HepG2 (cell line): ENCODE measurements around the gene RPTN. TPM values are rescaled to one million over a fixed set of nuclear protein-coding genes. Genes with fewer than 3 reads are reported as not detected.

Source experiments
- ATAC-seq: fragments of 200-7000 bp; cut with Tn5 transposase; 3 replicates; pipeline ENCODE4 v1.9.1; 2020; ENCODE audit warnings: mild to moderate bottlenecking, moderate library complexity
- BruUV-seq: library from RNA; stranded (reverse); fragments of 400-500 nt; replicated peaks from 2 replicates; lab custom pipeline; 2021; lab: Mats Ljungman, UMichigan
- CTCF ChIA-PET: fragments of 300-600 bp; formaldehyde crosslinking; extraction: SDS; loops from one replicate; lab custom pipeline; 2021; ENCODE audit warnings: low total read pairs, inconsistent platforms, low intra/inter-chr PET ratio; lab: Yijun Ruan, JAX
- POLR2A ChIA-PET: fragments of 350-600 bp; sonication (Branson Sonifier 250); formaldehyde crosslinking; loops from one replicate; lab custom pipeline; 2020; ENCODE audit warnings: antibody characterized with exemption, inconsistent platforms; lab: Yijun Ruan, JAX
- DNase-seq: peaks from one replicate; pipeline ENCODE4 v3.0.0-alpha.2; 2015; ENCODE audit warnings: low spot score
- FAIRE-seq: peaks from 3 replicates; lab custom pipeline; 2011; peaks lifted over from hg19 to GRCh38; lab: Jason Lieb, UNC
- H2AFZ ChIP-seq: one replicate; pipeline ENCODE4 v1.6.1; 2011; ENCODE audit warnings: low read length, inconsistent platforms
- H3K27ac ChIP-seq: fragments of 300-600 bp; 3 replicates; pipeline ENCODE4 v1.8.0; 2011; ENCODE audit warnings: mixed run types, mild to moderate bottlenecking, mixed read lengths, low read length, inconsistent platforms; ENCODE audit not compliant: insufficient read depth; ENCODE audit errors: extremely low read length
- H3K27me3 ChIP-seq, 2 experiments: fragments of 200-600 bp in 1 of 2; 2 replicates in 1 of 2; 3 replicates in 1 of 2; pipeline versions ENCODE4 v1.6.0 to v1.8.0; 2011; ENCODE audit warnings: low read length in 2 of 2, mild to moderate bottlenecking in 2 of 2, moderate library complexity in 2 of 2, inconsistent platforms in 1 of 2; ENCODE audit not compliant: insufficient read depth in 2 of 2, control insufficient read depth in 1 of 2
- H3K36me3 ChIP-seq, 2 experiments: fragments of 200-600 bp in 1 of 2; replicated peaks in 1 of 2; 2 replicates in 1 of 2; 3 replicates in 1 of 2; pipeline versions ENCODE4 v1.5.1 to v1.8.0; 2011; ENCODE audit warnings: low read length in 2 of 2, inconsistent platforms in 1 of 2; ENCODE audit not compliant: insufficient read depth in 2 of 2, control insufficient read depth in 1 of 2
- H3K4me1 ChIP-seq: 2 replicates; pipeline ENCODE4 v1.5.1; 2012; ENCODE audit warnings: low read length, inconsistent platforms; ENCODE audit not compliant: insufficient read depth
- H3K4me2 ChIP-seq: 2 replicates; pipeline ENCODE4 v1.6.0; 2011; ENCODE audit warnings: low read depth, low read length, inconsistent platforms
- H3K4me3 ChIP-seq, 3 experiments: fragments of 200-600 bp in 1 of 3; sonication (generic), shearing (Covaris generic) in 1 of 3; replicated peaks in 1 of 3; 2 replicates each; pipeline ENCODE4 v1.5.1; 2011 to 2016; ENCODE audit warnings: low read length in 3 of 3, inconsistent platforms in 2 of 3, low read depth in 2 of 3, mild to moderate bottlenecking in 2 of 3, control low read depth in 1 of 3, mixed read lengths in 1 of 3; ENCODE audit not compliant: insufficient read depth in 1 of 3
- H3K79me2 ChIP-seq: one replicate; pipeline ENCODE4 v1.6.1; 2011; ENCODE audit warnings: low read length, inconsistent platforms; ENCODE audit not compliant: insufficient read depth
- H3K9ac ChIP-seq: 2 replicates; pipeline ENCODE4 v1.6.0; 2011; ENCODE audit warnings: mild to moderate bottlenecking, low read depth, low read length, inconsistent platforms; ENCODE audit not compliant: insufficient read depth
- H3K9me3 ChIP-seq: 2 replicates; pipeline ENCODE4 v1.5.1; 2012; ENCODE audit warnings: mild to moderate bottlenecking, low read length
- H4K20me1 ChIP-seq: 2 replicates; pipeline ENCODE4 v1.6.0; 2011; ENCODE audit warnings: inconsistent platforms, mild to moderate bottlenecking, low read length, moderate library complexity; ENCODE audit not compliant: insufficient read depth
- CTCF ChIP-seq: sonication (generic); formaldehyde crosslinking; IDR thresholded peaks from 2 replicates; pipeline ENCODE4 v1.5.0; 2020; ENCODE audit warnings: mild to moderate bottlenecking, missing genetic modification reagents, moderate library complexity
- FOXA1 ChIP-seq, 2 experiments: fragments of 450-650 bp in 1 of 2; sonication (generic) in 1 of 2; formaldehyde crosslinking in 1 of 2; IDR thresholded peaks; 2 replicates each; pipeline versions ENCODE4 v1.4.0 to v1.6.1; 2016 to 2020; ENCODE audit warnings: missing genetic modification reagents in 1 of 2
- FOXA3 ChIP-seq: IDR thresholded peaks from 2 replicates; pipeline ENCODE4 v1.6.1; 2016; ENCODE audit warnings: missing genetic modification reagents, missing compliant biosample characterization
- PHB2 ChIP-seq: fragments of 450-650 bp; IDR thresholded peaks from 2 replicates; pipeline ENCODE4 v1.6.1; 2018; ENCODE audit not compliant: partially characterized antibody
- RAD21 ChIP-seq: fragments of 450-650 bp; formaldehyde crosslinking; IDR thresholded peaks from 2 replicates; pipeline ENCODE4 v1.5.0; 2020; ENCODE audit warnings: mild to moderate bottlenecking
- SMC3 ChIP-seq: IDR thresholded peaks from 2 replicates; pipeline ENCODE4 v1.6.1; 2011; ENCODE audit warnings: low read length, improper control_type of control experiment
- STAG1 ChIP-seq: sonication (generic); formaldehyde crosslinking; IDR thresholded peaks from 2 replicates; pipeline ENCODE4 v1.4.0; 2020; ENCODE audit warnings: missing genetic modification reagents
- XRCC5 ChIP-seq: fragments of 200-400 bp; formaldehyde crosslinking; optimal IDR thresholded peaks from 2 replicates; pipeline ENCODE3; 2017; ENCODE audit warnings: mild to moderate bottlenecking, low read length
- ZBTB37 ChIP-seq: sonication (generic); formaldehyde crosslinking; IDR thresholded peaks from 2 replicates; pipeline ENCODE4 v1.4.0; 2020; ENCODE audit warnings: mild to moderate bottlenecking, missing genetic modification reagents
- WGBS: methylation state at CpG from one replicate; pipeline ENCODE4 v1.1.6; 2017; ENCODE audit warnings: low lambda C conversion rate; 5-methylcytosine and 5-hydroxymethylcytosine counted together
- in situ Hi-C: cut with HindIII; loops from 2 replicates; pipeline ENCODE4 v1.10.0; 2017; ENCODE audit warnings: low pct_unique_long_range_greater_than_20kb; ENCODE audit not compliant: extremely low pct_ligation_motif_present
- intact Hi-C: fragments of 100-400 bp; cut with micrococcal nuclease; formaldehyde crosslinking; loops from one replicate; pipeline ENCODE4 v1.10.0; 2022; ENCODE audit not compliant: unreplicated experiment
- polyA plus RNA-seq, 8 experiments: library from polyadenylated mRNA; depleted of rRNA in 3 of 8; stranded (reverse) in 7 of 8; unstranded in 1 of 8; fragments of >200 nt; fragmentation: Illumina TruSeq in 4 of 8; extraction: Trizol in 4 of 8; gene quantifications; 2 replicates each; pipeline versions ENCODE4 v1.2.1 to v1.2.3, GENCODE V29; 2011 to 2016; ENCODE audit warnings: low read depth in 4 of 8, missing spikeins in 1 of 8, mixed read lengths in 1 of 8; ENCODE audit not compliant: insufficient read depth in 1 of 8
- total RNA-seq, 5 experiments: library from RNA; depleted of rRNA; stranded (reverse); fragments of >200 nt; fragmentation: Illumina TruSeq; extraction: Trizol; gene quantifications; 2 replicates each; pipeline ENCODE4 v1.2.3, GENCODE V29; 2016; ENCODE audit warnings: low read depth in 1 of 5

Gene RPTN
- total and polyA plus RNA-seq, 2 of the 13 experiments (the other 11 are each of a cell fraction or from before 2014, with no cell fraction given): not detected

GRCh38 chr1:152185544-152186391 lies 26.7 kb upstream of the RPTN start:
- CTCF ChIA-PET: interaction anchor here (1.0 to 3.3 kb wide), 4 partner anchors 41 to 274 kb away, joined by 3 to 48 read pairs (median 14); no protein-coding TSS in a partner anchor
- intact Hi-C loops: loop anchor here (1.0 kb wide), 2 partner anchors 43 to 133 kb away; no protein-coding TSS in a partner anchor
- no peak overlapping the region for H3K9ac ChIP-seq
- no peaks in the 10 kb centered on the region; a peak in 1 of 5 replicates for H3K27me3 ChIP-seq
- FAIRE-seq: peak; percentile 75
- TF ChIP-seq RAD21: 0 out of 2 replicates have a peak, but pooled peaks have one; percentile 21
- no peak for TF ChIP-seq PHB2
- peak; percentile 83 for TF ChIP-seq CTCF (CRISPR knock-in tag)
- TF ChIP-seq FOXA3 (CRISPR knock-in tag): peak; percentile 26; the same call in 1 of the 2 replicates
- TF ChIP-seq ZBTB37 (CRISPR knock-in tag): no peak
- TF ChIP-seq STAG1 (CRISPR knock-in tag): peak; percentile 76
- TF ChIP-seq SMC3: peak; percentile 92
- TF ChIP-seq FOXA1 (IDR thresholded peaks at IDR 0.05): no peak
- TF ChIP-seq FOXA1 (CRISPR knock-in tag; IDR thresholded peaks at IDR 0.05): peak; percentile 75
- TF ChIP-seq XRCC5: peak; percentile 41
- TF ChIP-seq, all 625 proteins: peak for 7
- POLR2A ChIA-PET: no interaction called here
- peak; percentile 92 for ATAC-seq
- in situ Hi-C loops: loop anchor here (5.0 to 10.0 kb wide), 3 partner anchors 43 to 259 kb away; no protein-coding TSS in a partner anchor
- Histone ChIP-seq H3K4me3 (no peak overlapping the region), H4K20me1 (no peaks in the 10 kb centered on the region), H3K36me3 (no peaks in the 10 kb centered on the region), H3K27ac (no peak overlapping the region), H3K9me3 (no peaks in the 10 kb centered on the region), H3K4me1 (no peaks in the 10 kb centered on the region), H2AFZ (no peak overlapping the region), H3K79me2 (no peaks in the 10 kb centered on the region), H3K4me2 (no peak overlapping the region)
- DNase-seq: peak; percentile 53
- no TSS peak for BruUV-seq
- WGBS: 15% methylated on average over 7 of the region's 8 CpGs
